Brain microvascular endothelial cell (primary cell): ENCODE measurements around the gene BOLA1.

Experiments used
- DNase-seq: peaks from one replicate; pipeline ENCODE4 v3.0.0-alpha.2; 2020
- H3K27ac ChIP-seq: fragments of 250-450 bp; sonication (Bioruptor Pico); 2 replicates; pipeline ENCODE4 v1.5.1; 2020; ENCODE audit warnings: mild to moderate bottlenecking, moderate library complexity
- H3K27me3 ChIP-seq: fragments of 250-450 bp; sonication (Bioruptor Pico); replicated peaks from 2 replicates; pipeline ENCODE4 v1.5.1; 2020; ENCODE audit warnings: mild to moderate bottlenecking
- H3K36me3 ChIP-seq: fragments of 250-450 bp; sonication (Bioruptor Pico); replicated peaks from 2 replicates; pipeline ENCODE4 v1.5.1; 2020; ENCODE audit warnings: mild to moderate bottlenecking
- H3K4me3 ChIP-seq: 2 replicates; pipeline ENCODE4 v1.5.1; 2011; ENCODE audit warnings: low read depth, mild to moderate bottlenecking, control low read depth, low read length, moderate library complexity
- in situ Hi-C: cut with HindIII; loops from 2 replicates; pipeline ENCODE4 v1.10.0; 2017; ENCODE audit warnings: low sequenced_read_pairs, low pct_ligation_motif_present
- TF ChIP-seq, protein P1 (sequence below): IDR thresholded peaks from 2 replicates; pipeline ENCODE4 v1.5.1; 2011; ENCODE audit warnings: low read depth, mild to moderate bottlenecking, moderate library complexity, low read length, control low read depth, inconsistent platforms; ENCODE audit errors: missing control alignments

BOLA1 gene

DNA sequence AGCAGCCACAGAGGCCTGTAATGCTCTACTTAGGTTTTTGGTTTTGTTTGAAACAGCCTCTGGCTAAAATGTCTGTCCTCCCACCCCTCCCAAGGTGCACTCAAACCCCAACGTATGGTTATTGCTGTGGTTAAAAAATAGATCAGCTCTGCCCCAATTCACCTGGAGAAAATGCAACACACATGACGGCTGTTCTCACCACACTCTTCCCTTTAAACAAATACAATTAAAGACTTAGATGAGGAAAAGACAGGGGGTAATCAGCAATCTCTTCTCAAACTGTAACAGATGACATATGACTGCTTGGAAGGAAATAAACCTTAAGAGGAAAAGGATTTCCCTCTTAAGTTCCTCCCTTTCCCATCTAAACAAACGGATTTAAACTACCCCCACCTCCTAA, 43.5 kb downstream of the BOLA1 start:
- Histone ChIP-seq H3K27ac (no peak overlapping the region), H3K36me3 (peaks cover 33% of the 10 kb centered on the region), H3K4me3 (no peak overlapping the region), H3K27me3 (no peaks in the 10 kb centered on the region)
- in situ Hi-C loops: no loop called here
- DNase-seq: no peak
- TF ChIP-seq, protein P1, sequence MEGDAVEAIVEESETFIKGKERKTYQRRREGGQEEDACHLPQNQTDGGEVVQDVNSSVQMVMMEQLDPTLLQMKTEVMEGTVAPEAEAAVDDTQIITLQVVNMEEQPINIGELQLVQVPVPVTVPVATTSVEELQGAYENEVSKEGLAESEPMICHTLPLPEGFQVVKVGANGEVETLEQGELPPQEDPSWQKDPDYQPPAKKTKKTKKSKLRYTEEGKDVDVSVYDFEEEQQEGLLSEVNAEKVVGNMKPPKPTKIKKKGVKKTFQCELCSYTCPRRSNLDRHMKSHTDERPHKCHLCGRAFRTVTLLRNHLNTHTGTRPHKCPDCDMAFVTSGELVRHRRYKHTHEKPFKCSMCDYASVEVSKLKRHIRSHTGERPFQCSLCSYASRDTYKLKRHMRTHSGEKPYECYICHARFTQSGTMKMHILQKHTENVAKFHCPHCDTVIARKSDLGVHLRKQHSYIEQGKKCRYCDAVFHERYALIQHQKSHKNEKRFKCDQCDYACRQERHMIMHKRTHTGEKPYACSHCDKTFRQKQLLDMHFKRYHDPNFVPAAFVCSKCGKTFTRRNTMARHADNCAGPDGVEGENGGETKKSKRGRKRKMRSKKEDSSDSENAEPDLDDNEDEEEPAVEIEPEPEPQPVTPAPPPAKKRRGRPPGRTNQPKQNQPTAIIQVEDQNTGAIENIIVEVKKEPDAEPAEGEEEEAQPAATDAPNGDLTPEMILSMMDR: no peak

DNA sequence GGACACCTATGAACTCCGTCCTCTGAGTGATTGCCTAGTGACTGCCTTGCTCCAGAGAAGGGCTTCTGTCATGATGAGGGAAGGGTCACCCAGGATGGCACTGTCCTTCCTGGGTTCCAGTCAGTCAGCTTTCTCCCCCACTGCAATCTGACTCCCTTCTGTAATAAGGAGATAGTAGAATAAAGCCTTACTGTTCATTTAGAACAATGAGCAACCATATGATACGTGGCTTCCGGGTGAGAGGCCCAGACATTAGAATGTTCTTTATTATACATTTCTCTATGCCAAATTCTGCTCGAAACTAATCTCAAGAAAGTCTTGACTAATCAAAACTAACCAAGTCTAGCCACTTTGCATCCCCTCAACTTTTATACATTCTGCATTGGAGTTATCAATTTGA, 45.8 kb downstream of the BOLA1 start:
- TF ChIP-seq, protein P1: no peak
- Histone ChIP-seq H3K36me3 (peaks cover 50% of the 10 kb centered on the region), H3K4me3 (no peak overlapping the region), H3K27ac (no peak overlapping the region), H3K27me3 (no peaks in the 10 kb centered on the region)
- in situ Hi-C loops: no loop called here
- no peak for DNase-seq

DNA sequence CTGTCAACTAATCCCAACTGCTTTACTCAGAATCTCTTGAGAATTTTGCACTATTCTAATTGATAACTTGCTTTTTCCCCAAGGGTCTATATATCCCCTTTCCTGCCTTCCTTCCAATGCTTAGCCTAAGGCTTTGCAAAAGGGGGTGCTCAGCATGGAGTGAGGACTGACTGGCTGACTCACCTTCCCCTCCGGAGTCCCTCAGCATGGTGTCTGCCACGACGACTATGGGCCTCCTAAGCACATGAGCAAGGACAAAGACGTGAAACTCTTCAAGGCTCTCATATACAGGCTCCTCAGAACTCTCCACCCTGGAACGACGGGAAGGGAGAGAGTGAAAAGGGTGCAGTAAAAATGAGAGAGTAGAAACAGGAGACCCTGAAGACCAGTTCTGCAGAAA, 50.5 kb downstream of the BOLA1 start:
- no peak overlapping the region for H3K4me3 ChIP-seq
- DNase-seq: no peak
- in situ Hi-C loops: no loop called here
- H3K27ac ChIP-seq: no peak overlapping the region
- no peaks in the 10 kb centered on the region for H3K27me3 ChIP-seq
- H3K36me3 ChIP-seq: peaks cover 38% of the 10 kb centered on the region
- TF ChIP-seq, protein P1: no peak
